WTC11 (cell line): Measurements from ENCODE around the gene TMEM252.

Experiments used
- CBFB ChIP-seq: sonication (generic); formaldehyde crosslinking; IDR thresholded peaks from 2 replicates; pipeline ENCODE4 v1.8.1; 2022; ENCODE audit warnings: mild to moderate bottlenecking, low read depth, missing genetic modification reagents
- ELF4 ChIP-seq: sonication (generic); formaldehyde crosslinking; IDR thresholded peaks from 2 replicates; pipeline ENCODE4 v1.8.1; 2022; ENCODE audit warnings: low read depth, mild to moderate bottlenecking, moderate library complexity, missing genetic modification reagents
- MXD4 ChIP-seq: fragments of 250-450 bp; sonication (Bioruptor Pico); IDR thresholded peaks from 2 replicates; pipeline ENCODE4 v1.8.0; 2021; ENCODE audit warnings: mild to moderate bottlenecking, moderate library complexity, borderline replicate concordance
- TF ChIP-seq, protein P1 (sequence below): fragments of 250-450 bp; sonication (Bioruptor Pico); conservative IDR thresholded peaks from 2 replicates; pipeline ENCODE4 v1.9.0; 2021; ENCODE audit warnings: mild to moderate bottlenecking
- TF ChIP-seq, protein P2 (sequence below): fragments of 200-600 bp; IDR thresholded peaks from 2 replicates; pipeline ENCODE4 v1.8.0; 2022; ENCODE audit warnings: antibody characterized with exemption
- TF ChIP-seq, protein P3 (sequence below): sonication (generic); formaldehyde crosslinking; IDR thresholded peaks from 2 replicates; pipeline ENCODE4 v1.8.0; 2022; ENCODE audit warnings: mild to moderate bottlenecking, missing genetic modification reagents

DNA sequence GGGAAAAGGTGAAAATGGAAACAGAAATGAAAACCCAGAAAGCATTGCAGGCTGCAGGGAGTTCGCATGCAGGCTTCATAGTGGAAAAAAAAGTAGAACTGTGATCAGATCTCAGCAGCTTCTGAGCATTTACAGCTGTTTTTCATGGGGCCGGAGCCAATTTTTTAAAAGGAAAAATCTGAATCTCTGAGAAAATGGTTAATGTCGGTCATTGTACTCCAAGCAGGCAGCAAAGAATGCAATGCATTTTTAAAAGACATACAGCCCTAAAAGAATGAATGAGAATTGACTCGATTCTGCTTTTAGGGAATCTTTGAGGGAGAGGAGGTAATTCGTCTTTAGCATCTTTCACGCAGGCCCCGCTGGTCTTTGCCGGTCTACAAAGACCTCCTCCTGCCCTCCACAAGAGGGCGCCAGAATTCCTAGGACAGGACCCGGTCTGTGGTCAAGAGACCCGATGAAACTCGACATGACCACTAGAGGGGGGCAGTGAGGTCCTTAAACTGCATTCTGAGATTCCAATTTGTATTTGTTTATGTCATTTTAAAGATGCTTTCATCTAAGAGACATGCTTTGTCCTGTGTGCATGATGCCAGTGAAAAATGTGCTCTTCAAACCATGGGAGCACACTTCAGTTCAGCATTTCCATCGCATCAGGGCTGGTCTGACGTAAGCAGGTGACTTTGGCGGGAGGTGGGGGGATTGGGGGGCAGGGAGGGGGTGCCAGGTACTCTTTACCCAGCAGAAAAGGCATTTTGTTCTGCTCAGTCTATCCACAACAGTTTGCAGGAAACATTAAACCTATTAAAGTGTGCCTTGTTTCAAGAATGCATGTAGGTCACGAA, 43.7 kb upstream of the TMEM252 start:
- TF ChIP-seq CBFB (CRISPR knock-in tag) (no peak), MXD4 (no peak), ELF4 (CRISPR knock-in tag) (no peak)
- TF ChIP-seq, protein P1, sequence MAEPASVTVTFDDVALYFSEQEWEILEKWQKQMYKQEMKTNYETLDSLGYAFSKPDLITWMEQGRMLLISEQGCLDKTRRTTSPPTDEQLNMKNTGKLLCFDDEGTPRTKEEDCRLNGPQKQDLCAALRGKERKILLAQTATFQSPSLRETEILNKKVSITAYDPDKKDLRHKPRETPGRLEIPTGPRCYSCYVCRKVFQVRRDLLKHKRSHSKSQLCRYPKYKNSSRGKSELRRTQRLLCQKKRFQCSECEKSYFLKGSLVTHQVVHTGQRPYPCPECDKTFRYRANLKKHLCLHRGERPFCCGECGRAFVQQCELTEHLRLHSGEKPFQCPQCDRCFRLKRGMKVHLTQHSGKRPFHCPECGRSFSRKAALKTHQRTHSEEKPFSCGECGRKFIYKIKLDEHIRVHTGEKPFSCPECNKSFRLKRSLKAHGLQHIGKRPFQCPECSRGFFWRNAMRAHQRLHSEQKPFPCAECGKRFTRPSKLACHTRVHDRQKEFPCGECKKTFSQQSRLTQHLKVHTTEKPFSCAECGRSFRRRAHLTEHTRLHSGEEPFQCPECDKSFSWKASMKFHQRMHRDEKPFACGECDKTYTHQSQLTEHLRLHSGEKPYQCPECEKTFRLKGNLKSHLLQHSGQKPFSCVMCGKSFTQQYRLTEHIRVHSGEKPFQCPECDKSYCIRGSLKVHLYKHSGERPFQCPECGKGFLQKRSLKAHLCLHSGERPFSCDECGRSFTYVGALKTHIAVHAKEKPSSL (CRISPR knock-in tag) = no peak
- TF ChIP-seq, protein P2, sequence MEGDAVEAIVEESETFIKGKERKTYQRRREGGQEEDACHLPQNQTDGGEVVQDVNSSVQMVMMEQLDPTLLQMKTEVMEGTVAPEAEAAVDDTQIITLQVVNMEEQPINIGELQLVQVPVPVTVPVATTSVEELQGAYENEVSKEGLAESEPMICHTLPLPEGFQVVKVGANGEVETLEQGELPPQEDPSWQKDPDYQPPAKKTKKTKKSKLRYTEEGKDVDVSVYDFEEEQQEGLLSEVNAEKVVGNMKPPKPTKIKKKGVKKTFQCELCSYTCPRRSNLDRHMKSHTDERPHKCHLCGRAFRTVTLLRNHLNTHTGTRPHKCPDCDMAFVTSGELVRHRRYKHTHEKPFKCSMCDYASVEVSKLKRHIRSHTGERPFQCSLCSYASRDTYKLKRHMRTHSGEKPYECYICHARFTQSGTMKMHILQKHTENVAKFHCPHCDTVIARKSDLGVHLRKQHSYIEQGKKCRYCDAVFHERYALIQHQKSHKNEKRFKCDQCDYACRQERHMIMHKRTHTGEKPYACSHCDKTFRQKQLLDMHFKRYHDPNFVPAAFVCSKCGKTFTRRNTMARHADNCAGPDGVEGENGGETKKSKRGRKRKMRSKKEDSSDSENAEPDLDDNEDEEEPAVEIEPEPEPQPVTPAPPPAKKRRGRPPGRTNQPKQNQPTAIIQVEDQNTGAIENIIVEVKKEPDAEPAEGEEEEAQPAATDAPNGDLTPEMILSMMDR = peak; percentile 95
- TF ChIP-seq, protein P3, sequence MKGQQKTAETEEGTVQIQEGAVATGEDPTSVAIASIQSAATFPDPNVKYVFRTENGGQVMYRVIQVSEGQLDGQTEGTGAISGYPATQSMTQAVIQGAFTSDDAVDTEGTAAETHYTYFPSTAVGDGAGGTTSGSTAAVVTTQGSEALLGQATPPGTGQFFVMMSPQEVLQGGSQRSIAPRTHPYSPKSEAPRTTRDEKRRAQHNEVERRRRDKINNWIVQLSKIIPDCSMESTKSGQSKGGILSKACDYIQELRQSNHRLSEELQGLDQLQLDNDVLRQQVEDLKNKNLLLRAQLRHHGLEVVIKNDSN (CRISPR knock-in tag) = no peak
